Central memory CD4-positive, alpha-beta T cell (primary cell): ENCODE data around the gene ZC3H7B.
"Not testable (repeated sequence)": the region's sequence is repeated elsewhere in the genome, so short reads cannot be mapped to it uniquely, and the experiment has no call there.

Source experiments
- DNase-seq: peaks from one replicate; pipeline ENCODE4 v3.0.0; 2022

The ZC3H7B gene

GRCh38 chr22:41285820-41286638, 15.3 kb upstream of the ZC3H7B start, which contains the start of gene RANGAP1:
RANGAP1 (minus strand) TSS chr22:41286187; CDS start chr22:41281044, 5,143 bp downstream.
- peak; percentile 99 for DNase-seq

- DNase-seq, result no peak
These were observed 14.7 kb upstream of the ZC3H7B start for GRCh38 chr22:41286639-41287091.

GRCh38 chr22:41288245-41288946, 12.9 kb upstream of the ZC3H7B start:
- no peak for DNase-seq

GRCh38 chr22:41289671-41290070, 11.7 kb upstream of the ZC3H7B start:
- no peak for DNase-seq

- DNase-seq, result no peak
These were observed 10.8 kb upstream of the ZC3H7B start for GRCh38 chr22:41290262-41291221.

GRCh38 chr22:41294816-41295215, 6.5 kb upstream of the ZC3H7B start:
- not testable (repeated sequence) for DNase-seq

- no peak for DNase-seq
These were observed 4.3 kb upstream of the ZC3H7B start for GRCh38 chr22:41296826-41297667.

GRCh38 chr22:41300661-41301060, 664 bp upstream of the ZC3H7B start:
- no peak for DNase-seq

GRCh38 chr22:41302021-41302767, 869 bp downstream of the ZC3H7B start:
- DNase-seq, result peak; percentile 9

GRCh38 chr22:41302811-41303210, 1.5 kb downstream of the ZC3H7B start:
- DNase-seq, result no peak

- DNase-seq, result no peak
These were observed 4.3 kb downstream of the ZC3H7B start for GRCh38 chr22:41305646-41306045.

- no peak for DNase-seq
These were observed 6.7 kb downstream of the ZC3H7B start for GRCh38 chr22:41308054-41308453.

- no peak for DNase-seq
These were observed 7.2 kb downstream of the ZC3H7B start for GRCh38 chr22:41308544-41308947.

GRCh38 chr22:41310336-41310735, 9.0 kb downstream of the ZC3H7B start:
- no peak for DNase-seq

- no peak for DNase-seq
These were observed 10.2 kb downstream of the ZC3H7B start for GRCh38 chr22:41311487-41311886.

- DNase-seq, result no peak
These were observed 13.5 kb downstream of the ZC3H7B start for GRCh38 chr22:41314821-41315220.

GRCh38 chr22:41315586-41315985, 14.3 kb downstream of the ZC3H7B start:
- DNase-seq, result no peak

- no peak for DNase-seq
These were observed 19.3 kb downstream of the ZC3H7B start for GRCh38 chr22:41320416-41321240.

GRCh38 chr22:41324821-41325528, 23.6 kb downstream of the ZC3H7B start:
- no peak for DNase-seq
